Dendritic cell treated with granulocyte-macrophage colony-stimulating factor and Interleukin-4, amounts not matched to agents 40 ng/mL and 50 ng/mL, for 4 days (primary cell): ENCODE measurements around the gene PLCL2.
A peak's percentile ranks its signal among the peaks of the same experiment; 100 is the strongest.

Experiments used
- H3K27ac Mint-ChIP-seq: one replicate; pipeline ENCODE4 v1.8.0; 2022; ENCODE audit warnings: mild to moderate bottlenecking, mixed read lengths
- H3K27me3 Mint-ChIP-seq: one replicate; pipeline ENCODE4 v1.8.0; 2022; ENCODE audit warnings: mild to moderate bottlenecking, mixed read lengths
- H3K36me3 Mint-ChIP-seq: one replicate; pipeline ENCODE4 v1.8.0; 2022; ENCODE audit warnings: low read depth, mixed read lengths
- H3K4me1 Mint-ChIP-seq: one replicate; pipeline ENCODE4 v1.8.0; 2022; ENCODE audit warnings: low read depth, mixed read lengths
- H3K4me3 Mint-ChIP-seq: one replicate; pipeline ENCODE4 v1.8.0; 2022; ENCODE audit warnings: mild to moderate bottlenecking, moderate library complexity, mixed read lengths
- H3K9me3 Mint-ChIP-seq: one replicate; pipeline ENCODE4 v1.8.0; 2022; ENCODE audit warnings: mixed read lengths
- intact Hi-C: fragments of 100-400 bp; cut with micrococcal nuclease; formaldehyde crosslinking; loops from one replicate; pipeline ENCODE4 v1.15.0; 2022

Gene PLCL2

GRCh38 chr3:16873872-16874271 is 10.9 kb upstream of the PLCL2 start:
- no peaks in the 10 kb centered on the region for H3K36me3 Mint-ChIP-seq

GRCh38 chr3:16875876-16876550 is 8.7 kb upstream of the PLCL2 start:
- Mint-ChIP-seq H3K4me1 (peaks cover 65% of the 10 kb centered on the region), H3K36me3 (no peaks in the 10 kb centered on the region), H3K27me3 (no peaks in the 10 kb centered on the region), H3K9me3 (no peaks in the 10 kb centered on the region), H3K27ac (peak overlapping the region; percentile 78), H3K4me3 (no peak overlapping the region)
- intact Hi-C loops: no loop called here

More at GRCh38 chr3:16873872-16874271, 10.9 kb upstream of the PLCL2 start:
- Mint-ChIP-seq H3K4me1 (peaks cover 51% of the 10 kb centered on the region), H3K9me3 (no peaks in the 10 kb centered on the region), H3K4me3 (no peak overlapping the region), H3K27me3 (no peaks in the 10 kb centered on the region), H3K27ac (no peak overlapping the region)
- intact Hi-C loops: no loop called here

- peak overlapping the region; percentile 46 for H3K27ac Mint-ChIP-seq
- H3K36me3 Mint-ChIP-seq: no peaks in the 10 kb centered on the region
- peaks cover 72% of the 10 kb centered on the region for H3K4me1 Mint-ChIP-seq
- intact Hi-C loops: no loop called here
- H3K27me3 Mint-ChIP-seq: no peaks in the 10 kb centered on the region
- no peaks in the 10 kb centered on the region for H3K9me3 Mint-ChIP-seq
- H3K4me3 Mint-ChIP-seq: no peak overlapping the region
Observed at GRCh38 chr3:16877505-16877904, 7.2 kb upstream of the PLCL2 start.

GRCh38 chr3:16877911-16878310 is 6.8 kb upstream of the PLCL2 start:
- peak overlapping the region; percentile 46 for H3K27ac Mint-ChIP-seq
- H3K36me3 Mint-ChIP-seq: no peaks in the 10 kb centered on the region
- peaks cover 72% of the 10 kb centered on the region for H3K4me1 Mint-ChIP-seq
- H3K27me3 Mint-ChIP-seq: no peaks in the 10 kb centered on the region
- H3K4me3 Mint-ChIP-seq: no peak overlapping the region
- intact Hi-C loops: no loop called here
- no peaks in the 10 kb centered on the region for H3K9me3 Mint-ChIP-seq

- no peaks in the 10 kb centered on the region for H3K27me3 Mint-ChIP-seq
- H3K4me3 Mint-ChIP-seq: no peak overlapping the region
- intact Hi-C loops: loop anchor here (5.0 to 10.0 kb wide), 2 partner anchors 40 to 277 kb away; partner anchors contain the start of gene DAZL
- peaks cover 57% of the 10 kb centered on the region for H3K4me1 Mint-ChIP-seq
- no peaks in the 10 kb centered on the region for H3K9me3 Mint-ChIP-seq
- no peak overlapping the region for H3K27ac Mint-ChIP-seq
- H3K36me3 Mint-ChIP-seq: peaks cover 16% of the 10 kb centered on the region
Observed at GRCh38 chr3:16881896-16882630, 2.7 kb upstream of the PLCL2 start.

- intact Hi-C loops: loop anchor here (5.0 to 10.0 kb wide), 2 partner anchors 41 to 278 kb away; partner anchors contain the start of gene DAZL
- Mint-ChIP-seq H3K27ac (peak overlapping the region; percentile 84), H3K27me3 (no peaks in the 10 kb centered on the region)
Observed at GRCh38 chr3:16883057-16883722, 1.6 kb upstream of the PLCL2 start.

GRCh38 chr3:16883723-16884083 is 1.1 kb upstream of the PLCL2 start:
- Mint-ChIP-seq H3K4me3 (peak overlapping the region; percentile 93), H3K27me3 (no peaks in the 10 kb centered on the region), H3K27ac (peak overlapping the region; percentile 84), H3K36me3 (peaks cover 16% of the 10 kb centered on the region), H3K9me3 (no peaks in the 10 kb centered on the region), H3K4me1 (peaks cover 56% of the 10 kb centered on the region)
- intact Hi-C loops: loop anchor here (5.0 to 10.0 kb wide), 2 partner anchors 41 to 279 kb away; partner anchors contain the start of gene DAZL

More at GRCh38 chr3:16883057-16883722, 1.6 kb upstream of the PLCL2 start:
- Mint-ChIP-seq H3K9me3 (no peaks in the 10 kb centered on the region), H3K4me1 (peaks cover 55% of the 10 kb centered on the region), H3K36me3 (peaks cover 16% of the 10 kb centered on the region), H3K4me3 (peak overlapping the region; percentile 93)

- intact Hi-C loops: loop anchor here (5.0 to 10.0 kb wide), 2 partner anchors 42 to 279 kb away; partner anchors contain the start of gene DAZL
- Mint-ChIP-seq H3K27ac (peak overlapping the region; percentile 84), H3K4me1 (peaks cover 57% of the 10 kb centered on the region), H3K9me3 (no peaks in the 10 kb centered on the region), H3K27me3 (no peaks in the 10 kb centered on the region), H3K4me3 (peak overlapping the region; percentile 93), H3K36me3 (peaks cover 16% of the 10 kb centered on the region)
Observed at GRCh38 chr3:16884084-16884747, 539 bp upstream of the PLCL2 start.

GRCh38 chr3:16885593-16886302 is 993 bp downstream of the PLCL2 start:
- H3K36me3 Mint-ChIP-seq: peaks cover 16% of the 10 kb centered on the region
- peak overlapping the region; percentile 93 for H3K4me3 Mint-ChIP-seq
- peak overlapping the region; percentile 84 for H3K27ac Mint-ChIP-seq
- no peaks in the 10 kb centered on the region for H3K9me3 Mint-ChIP-seq
- H3K27me3 Mint-ChIP-seq: no peaks in the 10 kb centered on the region
- intact Hi-C loops: loop anchor here (10.0 kb wide), 1 partner anchor 281 kb away; the partner anchor contains the start of gene DAZL
- H3K4me1 Mint-ChIP-seq: peaks cover 61% of the 10 kb centered on the region

- no peaks in the 10 kb centered on the region for H3K9me3 Mint-ChIP-seq
- H3K36me3 Mint-ChIP-seq: peaks cover 16% of the 10 kb centered on the region
- peak overlapping the region; percentile 84 for H3K27ac Mint-ChIP-seq
- H3K4me3 Mint-ChIP-seq: peak overlapping the region; percentile 93
- no peaks in the 10 kb centered on the region for H3K27me3 Mint-ChIP-seq
- intact Hi-C loops: loop anchor here (10.0 kb wide), 1 partner anchor 281 kb away; the partner anchor contains the start of gene DAZL
- peaks cover 61% of the 10 kb centered on the region for H3K4me1 Mint-ChIP-seq
Observed at GRCh38 chr3:16886303-16886683, 1.5 kb downstream of the PLCL2 start.

GRCh38 chr3:16887130-16887529 is 2.4 kb downstream of the PLCL2 start:
- intact Hi-C loops: loop anchor here (10.0 kb wide), 1 partner anchor 282 kb away; the partner anchor contains the start of gene DAZL
- Mint-ChIP-seq H3K27me3 (no peaks in the 10 kb centered on the region), H3K27ac (no peak overlapping the region), H3K36me3 (peaks cover 16% of the 10 kb centered on the region), H3K9me3 (no peaks in the 10 kb centered on the region), H3K4me1 (peaks cover 62% of the 10 kb centered on the region), H3K4me3 (peak overlapping the region; percentile 93)

- intact Hi-C loops: loop anchor here (10.0 kb wide), 1 partner anchor 284 kb away; the partner anchor contains the start of gene DAZL
- Mint-ChIP-seq H3K4me1 (peaks cover 52% of the 10 kb centered on the region), H3K27me3 (no peaks in the 10 kb centered on the region), H3K4me3 (peak overlapping the region; percentile 13), H3K27ac (peak overlapping the region; percentile 16), H3K36me3 (peaks cover 16% of the 10 kb centered on the region), H3K9me3 (no peaks in the 10 kb centered on the region)
Observed at GRCh38 chr3:16888356-16888755, 3.6 kb downstream of the PLCL2 start.
